Neural progenitor cell (in vitro differentiated cells): Measurements from ENCODE around the gene FMNL2. TPM values are rescaled to one million over a fixed set of nuclear protein-coding genes. Genes with fewer than 3 reads are reported as not detected.
A peak's percentile ranks its signal among the peaks of the same experiment; 100 is the strongest.

Source experiments
- DNase-seq: peaks from one replicate; pipeline ENCODE4 v3.0.0-alpha.2; 2016; ENCODE audit warnings: low spot score
- H2AFZ ChIP-seq: fragments of 200-600 bp; sonication (generic); replicated peaks from 2 replicates; pipeline ENCODE4 v1.6.1; 2016; ENCODE audit warnings: antibody characterized with exemption
- H3F3A ChIP-seq: fragments of 200-600 bp; sonication (generic); 2 replicates; pipeline ENCODE4 v1.6.1; 2016; ENCODE audit warnings: antibody characterized with exemption, low read depth
- H3K27ac ChIP-seq: fragments of 200-600 bp; sonication (generic); 2 replicates; pipeline ENCODE4 v1.5.1; 2016; ENCODE audit warnings: mild to moderate bottlenecking
- H3K27me3 ChIP-seq: fragments of 200-600 bp; sonication (generic); 2 replicates; pipeline ENCODE4 v1.6.1; 2016; ENCODE audit warnings: mild to moderate bottlenecking, moderate library complexity
- H3K36me3 ChIP-seq: fragments of 200-600 bp; sonication (generic); 2 replicates; pipeline ENCODE4 v1.5.1; 2016
- H3K4me1 ChIP-seq: fragments of 200-600 bp; sonication (generic); 2 replicates; pipeline ENCODE4 v1.6.1; 2016; ENCODE audit warnings: mixed run types
- H3K4me2 ChIP-seq: fragments of 200-600 bp; sonication (generic); 2 replicates; pipeline ENCODE4 v1.6.1; 2016
- H3K4me3 ChIP-seq: fragments of 200-600 bp; sonication (generic); 2 replicates; pipeline ENCODE4 v1.5.1; 2016
- H3K79me2 ChIP-seq: fragments of 200-600 bp; sonication (generic); 2 replicates; pipeline ENCODE4 v1.6.1; 2016; ENCODE audit warnings: low read depth
- H3K9ac ChIP-seq: fragments of 200-600 bp; sonication (generic); 2 replicates; pipeline ENCODE4 v1.6.1; 2016
- H3K9me3 ChIP-seq: fragments of 200-600 bp; sonication (generic); 2 replicates; pipeline ENCODE4 v1.5.1; 2016; ENCODE audit warnings: low read depth
- H4K20me1 ChIP-seq: fragments of 200-600 bp; sonication (generic); 2 replicates; pipeline ENCODE4 v1.6.1; 2016; ENCODE audit warnings: low read depth
- H3K27ac Mint-ChIP-seq: 3 replicates; pipeline ENCODE4 v1.8.0; 2021; ENCODE audit warnings: mixed read lengths
- H3K27me3 Mint-ChIP-seq: 2 replicates; pipeline ENCODE4 v1.8.0; 2022; ENCODE audit warnings: low read depth, mild to moderate bottlenecking, inconsistent platforms, moderate library complexity, mixed read lengths; ENCODE audit not compliant: insufficient read depth
- H3K36me3 Mint-ChIP-seq: 3 replicates; pipeline ENCODE4 v1.8.0; 2021; ENCODE audit warnings: mixed read lengths
- H3K4me1 Mint-ChIP-seq: 3 replicates; pipeline ENCODE4 v1.8.0; 2021; ENCODE audit warnings: mixed read lengths
- H3K4me3 Mint-ChIP-seq: 3 replicates; pipeline ENCODE4 v1.8.0; 2021; ENCODE audit warnings: mild to moderate bottlenecking, moderate library complexity, mixed read lengths
- H3K9me3 Mint-ChIP-seq: 3 replicates; pipeline ENCODE4 v1.8.0; 2020; ENCODE audit warnings: mixed read lengths
- EZH2 ChIP-seq: fragments of 200-600 bp; sonication (generic); IDR thresholded peaks from 2 replicates; pipeline ENCODE4 v1.6.1; 2017; ENCODE audit warnings: antibody characterized with exemption, mild to moderate bottlenecking, moderate library complexity
- EZH2phosphoT487 ChIP-seq: fragments of 200-600 bp; sonication (generic); IDR thresholded peaks from 2 replicates; pipeline ENCODE4 v1.6.1; 2017; ENCODE audit warnings: antibody characterized with exemption
- total RNA-seq: library from RNA; depleted of rRNA; stranded (reverse); fragments of >200 nt; gene quantifications from 2 replicates; pipeline ENCODE4 v1.2.3, GENCODE V29; 2015; ENCODE audit warnings: low replicate concordance
- TF ChIP-seq, protein P1 (sequence below): fragments of 200-600 bp; sonication (generic); IDR thresholded peaks from 2 replicates; pipeline ENCODE4 v1.5.1; 2017; ENCODE audit warnings: antibody characterized with exemption, mild to moderate bottlenecking

The FMNL2 gene
- total RNA-seq, 1 donor from 2014 or later, result 99.7 TPM

- Histone ChIP-seq H3K9me3 (no peaks in the 10 kb centered on the region), H3K79me2 (peaks cover 22% of the 10 kb centered on the region), H3K27ac (peak overlapping the region; percentile 78), H3K36me3 (no peaks in the 10 kb centered on the region), H3K27me3 (no peaks in the 10 kb centered on the region), H3K4me2 (peak overlapping the region; percentile 29), H4K20me1 (peaks cover 27% of the 10 kb centered on the region), H3K9ac (no peak overlapping the region), H3F3A (peaks cover 17% of the 10 kb centered on the region), H3K4me1 (peaks cover 36% of the 10 kb centered on the region), H2AFZ (no peak overlapping the region), H3K4me3 (no peak overlapping the region)
- DNase-seq, result peak; percentile 77
- Mint-ChIP-seq H3K9me3 (no peaks in the 10 kb centered on the region), H3K27me3 (peaks cover 3% of the 10 kb centered on the region), H3K36me3 (peaks cover 10% of the 10 kb centered on the region), H3K27ac (peak overlapping the region; percentile 14), H3K4me1 (peaks cover 41% of the 10 kb centered on the region), H3K4me3 (no peak overlapping the region)
- TF ChIP-seq, protein P1, sequence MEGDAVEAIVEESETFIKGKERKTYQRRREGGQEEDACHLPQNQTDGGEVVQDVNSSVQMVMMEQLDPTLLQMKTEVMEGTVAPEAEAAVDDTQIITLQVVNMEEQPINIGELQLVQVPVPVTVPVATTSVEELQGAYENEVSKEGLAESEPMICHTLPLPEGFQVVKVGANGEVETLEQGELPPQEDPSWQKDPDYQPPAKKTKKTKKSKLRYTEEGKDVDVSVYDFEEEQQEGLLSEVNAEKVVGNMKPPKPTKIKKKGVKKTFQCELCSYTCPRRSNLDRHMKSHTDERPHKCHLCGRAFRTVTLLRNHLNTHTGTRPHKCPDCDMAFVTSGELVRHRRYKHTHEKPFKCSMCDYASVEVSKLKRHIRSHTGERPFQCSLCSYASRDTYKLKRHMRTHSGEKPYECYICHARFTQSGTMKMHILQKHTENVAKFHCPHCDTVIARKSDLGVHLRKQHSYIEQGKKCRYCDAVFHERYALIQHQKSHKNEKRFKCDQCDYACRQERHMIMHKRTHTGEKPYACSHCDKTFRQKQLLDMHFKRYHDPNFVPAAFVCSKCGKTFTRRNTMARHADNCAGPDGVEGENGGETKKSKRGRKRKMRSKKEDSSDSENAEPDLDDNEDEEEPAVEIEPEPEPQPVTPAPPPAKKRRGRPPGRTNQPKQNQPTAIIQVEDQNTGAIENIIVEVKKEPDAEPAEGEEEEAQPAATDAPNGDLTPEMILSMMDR, result no peak
- TF ChIP-seq EZH2phosphoT487, result no peak
Measured at GRCh38 chr2:152542995-152543481, 208.1 kb downstream of the FMNL2 start.

GRCh38 chr2:152543717-152544116 lies 208.7 kb downstream of the FMNL2 start:
- peaks cover 27% of the 10 kb centered on the region for H4K20me1 ChIP-seq
- H3K9ac ChIP-seq, result no peak overlapping the region
- no peak overlapping the region for H3K4me3 ChIP-seq
- peaks cover 15% of the 10 kb centered on the region for H3K36me3 Mint-ChIP-seq
- no peak overlapping the region for H3K27ac Mint-ChIP-seq
- H2AFZ ChIP-seq, result no peak overlapping the region
- H3K27ac ChIP-seq, result peak overlapping the region; percentile 78
- TF ChIP-seq EZH2phosphoT487, result no peak
- no peak for TF ChIP-seq EZH2
- TF ChIP-seq, protein P1, result no peak
- H3K36me3 ChIP-seq, result no peaks in the 10 kb centered on the region
- peaks cover 45% of the 10 kb centered on the region for H3K4me1 Mint-ChIP-seq
- peaks cover 36% of the 10 kb centered on the region for H3K4me1 ChIP-seq
- peak overlapping the region; percentile 29 for H3K4me2 ChIP-seq
- no peaks in the 10 kb centered on the region for H3K9me3 Mint-ChIP-seq
- H3K27me3 Mint-ChIP-seq, result peaks cover 3% of the 10 kb centered on the region
- H3K4me3 Mint-ChIP-seq, result no peak overlapping the region
- no peaks in the 10 kb centered on the region for H3K9me3 ChIP-seq
- DNase-seq, result no peak
- H3K79me2 ChIP-seq, result peaks cover 27% of the 10 kb centered on the region
- H3F3A ChIP-seq, result peaks cover 17% of the 10 kb centered on the region
- H3K27me3 ChIP-seq, result no peaks in the 10 kb centered on the region

DNA sequence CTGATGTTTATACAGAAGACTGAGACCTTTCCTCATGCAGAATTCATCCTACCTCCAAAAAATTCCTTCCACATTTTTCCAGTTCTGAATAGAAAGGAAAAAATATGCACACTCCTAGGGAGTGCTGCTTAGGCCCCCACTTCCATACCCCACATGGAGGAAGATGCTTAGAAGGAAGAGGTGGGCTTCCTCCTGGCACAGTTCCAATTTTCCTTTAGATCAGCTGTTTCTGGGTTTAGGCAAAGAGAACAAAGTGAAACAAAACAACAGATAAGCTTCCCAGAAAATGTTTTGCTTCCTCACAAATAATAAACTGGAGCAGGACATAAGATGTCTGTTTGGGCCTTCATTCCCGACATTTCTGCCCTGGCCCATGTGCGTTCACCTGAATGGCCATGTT lies 209.7 kb downstream of the FMNL2 start:
- no peak for DNase-seq
- Mint-ChIP-seq H3K4me1 (peaks cover 45% of the 10 kb centered on the region), H3K27me3 (peaks cover 3% of the 10 kb centered on the region), H3K36me3 (peaks cover 16% of the 10 kb centered on the region), H3K9me3 (no peaks in the 10 kb centered on the region), H3K4me3 (no peak overlapping the region), H3K27ac (peak overlapping the region; percentile 46)
- H3K79me2 ChIP-seq, result peaks cover 21% of the 10 kb centered on the region
- H4K20me1 ChIP-seq, result peaks cover 27% of the 10 kb centered on the region
- no peaks in the 10 kb centered on the region for H3K36me3 ChIP-seq
- no peaks in the 10 kb centered on the region for H3K9me3 ChIP-seq
- H3F3A ChIP-seq, result peaks cover 17% of the 10 kb centered on the region
- H3K9ac ChIP-seq, result no peak overlapping the region
- H3K4me2 ChIP-seq, result no peak overlapping the region
- no peak overlapping the region for H3K27ac ChIP-seq
- H3K27me3 ChIP-seq, result no peaks in the 10 kb centered on the region
- no peak overlapping the region for H3K4me3 ChIP-seq
- TF ChIP-seq, protein P1, result no peak
- no peak for TF ChIP-seq EZH2phosphoT487
- TF ChIP-seq EZH2, result no peak
- no peak overlapping the region for H2AFZ ChIP-seq
- peaks cover 36% of the 10 kb centered on the region for H3K4me1 ChIP-seq
